Panc1 (cell line): Measurements from ENCODE around the gene PGPEP1.

Experiments
- CTCF ChIP-seq: fragments of 450-650 bp; IDR thresholded peaks from 2 replicates; pipeline ENCODE4 v1.5.1; 2017; ENCODE audit warnings: mild to moderate bottlenecking
- POLR2AphosphoS5 ChIP-seq: IDR thresholded peaks from 2 replicates; pipeline ENCODE4 v1.6.1; 2012; ENCODE audit warnings: mild to moderate bottlenecking, low read depth, low read length, moderate library complexity
- REST ChIP-seq, 2 experiments: IDR thresholded peaks; 2 replicates each; pipeline ENCODE4 v1.6.1; 2011 to 2012; ENCODE audit warnings: low read depth in 2 of 2, control low read depth in 1 of 2, low read length in 1 of 2, mild to moderate bottlenecking in 1 of 2, moderate library complexity in 1 of 2; ENCODE audit not compliant: insufficient read depth in 1 of 2
- SIN3A ChIP-seq: IDR thresholded peaks from 2 replicates; pipeline ENCODE4 v1.6.1; 2012; ENCODE audit warnings: low read depth, mild to moderate bottlenecking, low read length, moderate library complexity, borderline replicate concordance; ENCODE audit not compliant: insufficient read depth

DNA sequence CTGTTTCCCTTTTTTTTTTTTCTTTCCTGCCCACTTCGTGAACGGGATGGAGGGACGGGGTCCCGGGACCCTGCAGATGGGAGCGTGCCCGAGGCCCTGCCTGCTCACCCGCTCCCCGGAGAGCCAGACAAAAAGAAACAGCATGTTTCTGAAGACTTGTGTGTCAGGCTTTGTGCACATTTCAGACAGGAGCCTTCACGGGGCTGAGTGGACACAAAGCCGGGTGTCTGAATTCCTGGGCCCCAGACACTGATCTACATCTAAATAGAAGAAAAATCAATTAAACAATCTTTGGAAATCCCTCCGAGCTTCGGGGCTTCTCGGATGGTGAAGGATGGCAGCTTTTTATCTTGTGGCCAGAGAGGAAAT is 4.2 kb downstream of the PGPEP1 start:
- TF ChIP-seq CTCF (no peak), POLR2AphosphoS5 (no peak), REST (IDR thresholded peaks at IDR 0.05; ENCODE audit: insufficient read depth in 1 of 2, low read depth in 2 of 2, low read length in 1 of 2) (no peak), SIN3A (no peak)
